Upper lobe of left lung (tissue), 4 donors: ENCODE measurements around the gene MUC16.

Experiments used
- POLR2AphosphoS5 ChIP-seq, 2 donors: sonication (generic); formaldehyde crosslinking; IDR thresholded peaks; one replicate each; pipeline ENCODE4 v1.5.1; 2017; ENCODE audit warnings: antibody characterized with exemption in 2 of 2
- TF ChIP-seq, protein P1 (sequence below), 6 experiments: fragments of 450-650 bp in 4 of 6; fragments of 200-600 bp in 2 of 6; sonication (generic) in 2 of 6; IDR thresholded peaks; one replicate each; pipeline ENCODE4 v1.5.1; 2016 to 2019; ENCODE audit warnings: antibody characterized with exemption in 6 of 6

DNA sequence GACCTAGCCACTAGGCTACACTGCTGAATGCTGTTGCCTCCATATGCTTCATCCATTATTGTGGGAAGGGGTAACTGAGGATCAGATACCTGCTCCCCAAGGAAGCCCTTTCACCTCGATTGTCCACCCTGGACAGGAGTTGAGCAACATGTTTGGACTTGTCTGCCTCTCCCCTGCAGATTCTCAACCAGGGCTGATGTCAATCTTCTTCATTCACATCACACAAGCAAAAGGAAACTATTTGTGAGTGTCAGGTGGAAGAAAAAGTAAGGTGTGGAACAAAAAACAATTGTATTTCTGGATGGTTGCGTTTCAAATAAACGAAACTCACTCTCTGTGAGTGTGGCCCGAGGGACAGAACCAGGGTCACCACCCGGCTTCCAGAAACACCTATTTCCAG is 29.5 kb upstream of the MUC16 start:
- TF ChIP-seq, protein P1, sequence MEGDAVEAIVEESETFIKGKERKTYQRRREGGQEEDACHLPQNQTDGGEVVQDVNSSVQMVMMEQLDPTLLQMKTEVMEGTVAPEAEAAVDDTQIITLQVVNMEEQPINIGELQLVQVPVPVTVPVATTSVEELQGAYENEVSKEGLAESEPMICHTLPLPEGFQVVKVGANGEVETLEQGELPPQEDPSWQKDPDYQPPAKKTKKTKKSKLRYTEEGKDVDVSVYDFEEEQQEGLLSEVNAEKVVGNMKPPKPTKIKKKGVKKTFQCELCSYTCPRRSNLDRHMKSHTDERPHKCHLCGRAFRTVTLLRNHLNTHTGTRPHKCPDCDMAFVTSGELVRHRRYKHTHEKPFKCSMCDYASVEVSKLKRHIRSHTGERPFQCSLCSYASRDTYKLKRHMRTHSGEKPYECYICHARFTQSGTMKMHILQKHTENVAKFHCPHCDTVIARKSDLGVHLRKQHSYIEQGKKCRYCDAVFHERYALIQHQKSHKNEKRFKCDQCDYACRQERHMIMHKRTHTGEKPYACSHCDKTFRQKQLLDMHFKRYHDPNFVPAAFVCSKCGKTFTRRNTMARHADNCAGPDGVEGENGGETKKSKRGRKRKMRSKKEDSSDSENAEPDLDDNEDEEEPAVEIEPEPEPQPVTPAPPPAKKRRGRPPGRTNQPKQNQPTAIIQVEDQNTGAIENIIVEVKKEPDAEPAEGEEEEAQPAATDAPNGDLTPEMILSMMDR (IDR thresholded peaks at IDR 0.05): no peak
- no peak for TF ChIP-seq POLR2AphosphoS5 (IDR thresholded peaks at IDR 0.05)
